Coronary artery (tissue), 2 donors: ENCODE results near the gene C16orf87.

Experiments
- DNase-seq: peaks from one replicate; pipeline ENCODE4 v3.0.0-alpha.2; 2017; ENCODE audit warnings: low spot score
- H3K27ac ChIP-seq, 2 donors: fragments of 200-600 bp; sonication (generic); one replicate each; pipeline ENCODE4 v1.5.1; 2016 to 2019
- H3K4me3 ChIP-seq: fragments of 200-600 bp; sonication (generic); 2 replicates; pipeline ENCODE4 v1.5.1; 2016; ENCODE audit warnings: mild to moderate bottlenecking, moderate library complexity
- CTCF ChIP-seq: fragments of 200-600 bp; sonication (generic); IDR thresholded peaks from one replicate; pipeline ENCODE4 v1.5.1; 2019; ENCODE audit warnings: antibody characterized with exemption

The C16orf87 gene

GRCh38 chr16:46843898-46844642 is 13.1 kb upstream of the C16orf87 start:
- Histone ChIP-seq H3K4me3 (peak overlapping the region; percentile 8), H3K27ac (no peak overlapping the region)
- no peak for TF ChIP-seq CTCF
- DNase-seq: no peak

- TF ChIP-seq CTCF: no peak
- Histone ChIP-seq H3K4me3 (no peak overlapping the region), H3K27ac (no peak overlapping the region)
- no peak for DNase-seq
Observed at GRCh38 chr16:46842192-46842895, 11.4 kb upstream of the C16orf87 start.

- TF ChIP-seq CTCF: no peak
- Histone ChIP-seq H3K27ac (no peak overlapping the region), H3K4me3 (no peak overlapping the region)
- no peak for DNase-seq
Observed at GRCh38 chr16:46839986-46840443, 9.0 kb upstream of the C16orf87 start.

GRCh38 chr16:46836534-46837530 is 5.9 kb upstream of the C16orf87 start:
- no peak for DNase-seq
- H3K27ac ChIP-seq: no peak overlapping the region
- no peak overlapping the region for H3K4me3 ChIP-seq
- no peak for TF ChIP-seq CTCF

GRCh38 chr16:46833460-46833800 is 2.5 kb upstream of the C16orf87 start:
- no peak overlapping the region for H3K27ac ChIP-seq

More at GRCh38 chr16:46833460-46833800, 2.5 kb upstream of the C16orf87 start:
- H3K4me3 ChIP-seq: no peak overlapping the region
- TF ChIP-seq CTCF: no peak
- DNase-seq: no peak
